Measurements from ENCODE around the gene ZMYM4.
"Not testable (repeated sequence)": the region's sequence is repeated elsewhere in the genome, so short reads cannot be mapped to it uniquely, and the experiment has no call there.

The ZMYM4 gene

GRCh38 chr1:35460796-35461195 lies 192.3 kb downstream of the ZMYM4 start:
- FAIRE-seq, result no peak

GRCh38 chr1:35461966-35462651 lies 193.6 kb downstream of the ZMYM4 start:
- no peak for FAIRE-seq

GRCh38 chr1:35463232-35463631 lies 194.7 kb downstream of the ZMYM4 start:
- no peak for FAIRE-seq

GRCh38 chr1:35463749-35464148 lies 195.2 kb downstream of the ZMYM4 start:
- not testable (repeated sequence) for FAIRE-seq

- no peak for FAIRE-seq
Observed at GRCh38 chr1:35466120-35466519, 197.6 kb downstream of the ZMYM4 start.

- FAIRE-seq, result no peak
Observed at GRCh38 chr1:35470977-35471613, 202.6 kb downstream of the ZMYM4 start.
